Measurements from ENCODE around the gene STARD7.
"Not testable (repeated sequence)": the region's sequence is repeated elsewhere in the genome, so short reads cannot be mapped to it uniquely, and the experiment has no call there.

The STARD7 gene

DNA sequence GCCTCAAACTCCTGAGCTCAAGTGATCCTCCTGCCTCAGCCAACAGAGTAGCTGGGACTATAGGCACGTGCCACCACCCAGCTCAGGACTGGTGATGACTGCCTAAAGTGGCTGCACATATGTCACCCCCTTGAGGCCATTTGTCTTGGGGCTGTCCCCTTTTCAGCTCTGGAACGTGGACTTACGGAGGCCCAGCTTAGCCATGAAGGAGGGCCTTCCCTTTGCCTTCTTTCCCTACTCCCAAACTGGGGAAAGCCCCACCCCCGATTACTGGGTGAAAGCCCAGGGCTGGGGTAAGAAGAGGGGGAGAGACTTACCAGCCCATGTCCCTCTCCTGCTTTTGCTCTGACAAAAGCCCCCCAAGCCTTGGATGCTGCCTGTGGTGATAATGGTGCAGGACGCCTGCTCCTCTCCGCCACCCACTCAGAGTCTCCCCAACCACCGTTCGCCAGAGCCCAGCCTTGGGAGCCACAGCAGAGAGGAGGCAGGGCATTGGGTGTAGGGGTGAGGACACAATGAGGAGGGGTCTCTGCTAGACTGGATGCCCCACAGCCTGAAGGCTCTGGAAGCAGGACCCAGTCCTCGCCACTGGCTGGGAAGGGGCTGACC, 60.9 kb downstream of the STARD7 start:
- no peak for ATAC-seq

DNA sequence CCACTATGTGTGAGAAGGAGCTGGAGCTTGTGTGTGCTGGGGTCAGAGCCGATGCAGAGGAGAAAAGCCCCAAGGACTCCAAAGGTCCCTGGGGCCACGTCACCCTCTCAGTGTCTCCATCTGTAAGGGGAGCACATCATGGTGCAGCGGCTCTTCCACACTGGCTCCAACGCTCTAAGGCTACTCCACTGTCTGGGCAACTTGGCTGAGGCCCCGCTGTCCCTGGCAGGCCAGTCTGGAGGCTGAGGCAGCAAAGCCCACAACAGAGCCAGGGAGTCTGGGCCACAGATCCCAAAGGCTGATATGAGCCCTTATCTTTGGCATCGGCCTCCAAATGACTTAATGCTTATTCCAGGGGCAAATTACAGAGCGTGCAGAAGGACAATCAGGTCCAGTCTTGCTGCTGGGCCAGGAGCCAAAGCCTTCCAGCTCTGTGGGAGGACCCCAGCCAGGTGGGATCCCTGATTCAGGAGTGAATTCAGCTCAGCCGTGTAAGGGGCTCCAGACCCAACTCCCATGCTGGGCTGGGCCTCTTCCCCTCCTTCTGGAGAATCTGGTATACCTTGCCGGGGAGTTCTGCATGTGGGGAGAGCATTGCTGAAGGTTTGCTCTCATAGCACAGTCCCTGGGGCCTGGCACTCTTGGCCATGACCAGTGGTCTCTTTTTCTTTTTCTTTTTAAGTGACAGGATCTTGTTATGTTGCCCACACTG, 61.6 kb downstream of the STARD7 start:
- ATAC-seq, result no peak
- peak; percentile 29 for DNase-seq

More for the DNA sequence above, 60.9 kb downstream of the STARD7 start:
- DNase-seq, result peak; percentile 67

DNA sequence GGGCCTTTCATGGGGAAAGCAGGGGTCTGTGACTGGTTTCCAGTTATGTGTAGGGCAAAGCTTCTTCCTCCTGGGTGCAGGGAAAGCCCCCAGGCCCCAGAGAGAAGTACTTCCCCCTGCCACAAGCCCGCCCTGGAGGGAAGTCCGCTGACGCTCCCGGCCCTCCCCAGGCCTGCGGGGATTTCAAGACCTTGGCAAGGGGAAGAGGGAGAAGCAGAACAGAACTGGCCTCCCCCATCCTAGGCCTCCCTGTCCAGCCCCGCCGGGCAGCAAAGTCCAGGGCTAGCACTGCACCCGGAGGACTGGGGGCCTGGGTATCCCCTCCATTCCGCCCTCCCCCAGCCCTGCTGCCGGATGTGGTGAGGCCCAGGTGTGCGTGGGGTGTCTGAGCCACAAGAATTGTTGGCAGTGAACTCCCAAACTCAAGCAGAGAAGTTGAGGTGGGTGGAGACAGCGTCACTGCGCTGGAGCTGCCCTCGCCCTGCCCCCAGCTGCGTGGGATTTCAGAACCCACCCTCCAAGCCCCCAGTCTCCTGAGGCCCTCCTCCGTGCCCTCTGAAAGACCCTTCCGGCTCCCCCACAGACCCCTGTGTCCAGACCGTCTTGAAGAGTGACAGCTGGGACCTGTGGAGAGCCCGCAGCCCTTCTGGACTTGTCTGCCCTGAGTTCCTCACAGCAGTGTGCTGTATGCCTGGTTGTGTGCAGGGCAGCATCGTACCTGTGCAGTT, 62.3 kb downstream of the STARD7 start:
- peak; percentile 14 for ATAC-seq
- DNase-seq, result peak; percentile 91

DNA sequence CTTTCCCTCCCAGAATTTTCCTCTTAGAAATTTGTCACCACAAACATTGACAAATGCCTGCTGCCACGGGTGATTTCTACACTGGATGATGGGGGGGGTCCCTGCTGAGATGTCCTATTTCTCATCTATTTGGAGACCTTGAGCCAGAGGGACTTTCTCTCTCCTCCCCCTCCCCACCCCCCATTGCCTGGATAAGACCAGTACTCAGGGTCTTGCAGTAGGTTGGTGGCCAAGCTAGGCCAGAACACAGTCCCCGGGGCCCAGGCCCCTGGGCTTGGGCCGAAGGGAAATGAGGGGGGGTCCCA, 62.8 kb downstream of the STARD7 start:
- ATAC-seq, result no peak
- DNase-seq, result no peak

DNA sequence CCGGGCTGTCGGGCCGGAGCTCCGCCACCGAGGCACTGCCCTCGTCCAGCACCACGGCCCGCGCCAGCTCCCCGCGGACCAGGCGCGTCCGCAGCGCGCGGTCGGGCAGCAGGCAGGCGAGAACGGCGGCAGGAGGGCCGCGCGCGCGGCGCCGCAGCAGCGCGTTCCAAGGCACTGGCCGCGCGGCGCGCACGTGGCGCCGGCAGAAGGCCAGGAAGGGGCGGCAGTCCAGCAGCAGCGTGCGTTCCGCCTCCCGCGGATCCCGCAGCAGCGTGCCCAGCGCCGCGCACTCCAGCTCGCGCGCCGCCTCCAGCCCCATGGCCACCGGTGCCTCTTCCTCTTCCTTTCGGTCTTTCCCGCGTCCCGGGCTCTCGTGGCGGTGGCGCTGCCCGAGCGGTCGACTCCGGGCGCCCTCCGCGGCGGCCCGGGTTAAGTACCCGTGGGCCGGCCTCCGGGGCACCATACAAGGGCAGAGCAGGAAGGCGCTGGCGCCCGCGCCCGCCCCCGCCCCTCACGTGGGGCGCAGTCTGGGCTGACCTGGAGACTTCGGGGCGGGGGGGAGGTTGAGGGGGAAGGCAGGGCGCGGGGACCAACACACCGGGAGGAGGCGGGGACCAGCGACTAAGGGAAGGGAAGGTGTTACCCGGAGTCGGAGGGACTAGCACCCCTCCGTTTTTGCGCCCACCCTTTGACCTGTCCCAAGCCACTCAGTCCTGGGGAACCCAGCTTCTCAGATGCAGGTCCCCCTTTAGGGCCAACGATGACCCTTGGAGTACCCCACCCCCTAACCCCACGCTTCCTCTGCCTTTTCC, 63.4 kb downstream of the STARD7 start, which contains the start of gene DUSP2:
TSS of gene DUSP2 (minus strand) at position 405 of the 812 bp plus-strand sequence. CDS start at position 319, 86 bp downstream.
- DNase-seq, result peak; percentile 93
- peak; percentile 60 for ATAC-seq

DNA sequence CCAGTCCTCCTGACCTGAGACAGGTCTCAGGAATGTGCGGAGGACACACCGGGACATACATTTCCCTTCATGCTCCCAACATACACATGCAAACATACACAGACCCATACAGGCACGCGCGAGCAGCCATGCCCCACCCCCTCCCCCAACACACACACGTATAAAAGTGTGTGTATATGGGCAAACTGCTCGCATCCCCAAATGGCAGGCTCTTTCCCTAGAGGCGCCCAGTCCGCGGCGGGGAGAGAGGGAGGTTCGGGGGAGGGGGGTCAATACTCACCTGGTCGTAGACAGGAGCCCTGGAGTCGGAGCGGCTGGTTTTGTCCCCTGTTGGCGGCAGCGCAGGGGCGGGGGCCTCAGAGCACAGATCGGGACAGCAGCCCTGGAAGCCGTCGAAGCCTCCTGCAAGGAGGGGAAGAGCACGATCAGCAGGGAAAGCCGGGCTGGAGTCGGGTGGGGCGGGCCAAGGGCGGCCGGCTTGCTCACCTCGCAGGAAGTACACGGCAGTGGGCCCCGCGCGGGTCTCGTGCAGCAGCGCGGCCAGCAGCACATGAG, 64.1 kb downstream of the STARD7 start:
- peak; percentile 57 for DNase-seq
- no peak for ATAC-seq

DNA sequence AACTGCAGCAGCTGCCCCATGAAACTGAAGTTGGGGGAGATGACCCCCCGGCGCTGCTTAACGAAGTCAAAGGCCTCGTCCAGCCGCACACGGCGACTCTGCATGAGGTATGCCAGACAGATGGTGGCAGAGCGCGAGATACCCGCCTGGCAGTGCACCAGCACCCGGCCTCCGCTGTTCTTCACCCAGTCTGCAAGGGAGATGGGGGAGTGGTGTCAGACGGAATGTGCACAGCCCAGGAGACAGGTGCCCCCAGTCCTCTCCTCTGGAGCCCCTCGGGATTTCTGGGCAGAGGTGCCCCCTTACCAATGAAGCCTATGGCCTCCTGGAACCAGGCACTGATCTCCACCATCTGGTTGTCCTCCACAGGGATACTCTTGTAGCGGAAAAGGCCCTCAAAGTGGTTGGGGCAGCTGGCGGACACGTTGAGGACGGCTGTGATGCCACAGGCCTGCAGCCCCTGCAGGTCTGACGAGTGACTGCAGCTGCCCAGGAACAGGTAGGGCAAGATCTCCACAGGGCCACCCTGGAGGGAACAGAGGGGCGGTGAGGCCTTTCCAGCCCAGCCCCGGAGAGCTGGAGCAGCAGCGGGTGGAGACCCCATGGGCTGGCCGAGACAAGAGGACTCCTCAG, 64.7 kb downstream of the STARD7 start:
- DNase-seq (peak; percentile 48), ATAC-seq (no peak)

DNA sequence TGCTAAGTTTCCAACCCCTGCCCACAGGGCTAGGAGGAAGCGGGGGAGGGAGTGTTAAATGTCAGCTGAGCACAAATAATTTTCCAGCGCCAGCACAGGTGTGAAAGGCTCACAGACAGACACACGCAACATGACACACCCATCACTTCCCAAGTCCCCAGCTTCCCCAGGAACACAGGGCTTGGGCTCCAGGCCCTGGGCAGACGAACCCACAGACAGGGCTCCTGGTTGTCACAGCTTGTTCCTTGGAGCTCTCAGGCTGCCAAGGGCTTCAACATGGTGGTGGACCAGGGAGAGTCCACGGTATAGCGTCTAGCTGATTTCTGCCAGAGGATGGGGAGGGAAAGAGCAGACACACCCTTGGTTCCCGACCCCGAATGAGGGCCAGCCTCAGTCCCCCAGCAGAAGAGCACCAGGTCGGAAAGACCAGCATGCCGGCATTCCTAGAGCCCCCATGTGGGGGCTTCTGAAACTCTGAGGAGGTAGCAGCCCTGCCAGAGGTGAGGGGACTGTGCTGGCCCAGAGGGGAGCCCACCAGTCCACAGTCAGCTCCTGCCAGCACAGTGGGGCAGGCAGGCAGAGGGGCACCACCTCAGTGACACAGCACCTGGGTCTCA, 65.3 kb downstream of the STARD7 start:
- ATAC-seq (no peak), DNase-seq (peak; percentile 45)

DNA sequence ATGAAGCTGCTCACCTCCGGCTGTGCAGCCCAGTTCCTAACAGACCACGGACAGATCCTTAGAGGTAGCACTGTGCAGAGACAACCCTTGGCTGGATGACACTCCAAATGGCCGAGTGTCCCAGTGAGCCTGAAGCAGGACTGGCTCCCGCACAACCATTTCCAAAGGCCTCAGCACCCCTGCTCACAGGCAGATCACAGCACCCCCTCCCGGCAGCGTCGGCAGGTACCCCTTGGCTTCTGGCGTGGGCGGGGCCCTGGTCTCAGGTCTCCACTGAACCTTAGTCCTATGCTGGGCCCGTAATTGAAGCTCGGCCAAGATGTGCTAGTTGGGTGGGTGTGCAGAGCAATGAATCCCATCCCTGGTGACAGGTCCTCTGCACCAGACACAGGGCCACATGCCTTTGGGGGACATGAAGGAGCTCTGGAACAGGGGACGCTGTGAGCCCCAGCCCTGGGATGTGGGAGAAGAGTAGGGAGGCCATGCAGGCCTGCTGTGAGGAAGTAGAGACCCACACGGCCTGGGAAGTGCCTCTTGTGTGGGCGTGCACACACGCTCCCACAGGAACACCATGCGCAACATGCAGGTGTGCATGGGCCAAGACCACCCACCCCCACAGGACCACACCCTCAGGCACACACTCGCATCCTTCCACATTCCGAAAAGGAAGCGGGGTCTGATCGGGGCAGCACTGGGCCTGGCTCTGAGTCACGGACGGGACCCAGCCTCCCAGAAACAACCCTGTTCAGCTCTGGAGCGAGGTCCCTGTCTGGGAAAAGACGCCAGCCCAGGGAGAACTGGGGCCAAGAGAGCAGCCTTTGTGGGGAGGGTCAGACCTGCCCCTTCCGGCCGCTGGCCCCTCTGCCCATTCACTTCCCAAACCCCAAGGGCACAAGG, 66.2 kb downstream of the STARD7 start:
- peak; percentile 16 for ATAC-seq
- peak; percentile 89 for DNase-seq

DNA sequence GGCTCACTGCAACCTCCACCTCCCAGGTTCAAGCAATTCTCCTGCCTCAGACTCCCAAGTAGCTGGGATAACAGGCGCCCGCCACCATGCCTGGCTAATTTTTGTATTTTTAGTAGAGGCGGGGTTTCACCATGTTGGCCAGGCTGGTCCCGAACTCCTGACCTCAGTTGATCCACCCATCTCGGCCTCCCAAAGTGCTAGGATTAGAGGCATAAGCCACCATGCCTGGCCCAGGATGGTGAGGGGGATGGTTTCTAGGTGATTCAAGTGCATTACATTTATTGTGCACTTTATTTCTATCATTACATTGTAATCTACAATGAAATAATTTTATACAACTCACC, 67.0 kb downstream of the STARD7 start:
- DNase-seq, ATAC-seq: not testable (repeated sequence)

DNA sequence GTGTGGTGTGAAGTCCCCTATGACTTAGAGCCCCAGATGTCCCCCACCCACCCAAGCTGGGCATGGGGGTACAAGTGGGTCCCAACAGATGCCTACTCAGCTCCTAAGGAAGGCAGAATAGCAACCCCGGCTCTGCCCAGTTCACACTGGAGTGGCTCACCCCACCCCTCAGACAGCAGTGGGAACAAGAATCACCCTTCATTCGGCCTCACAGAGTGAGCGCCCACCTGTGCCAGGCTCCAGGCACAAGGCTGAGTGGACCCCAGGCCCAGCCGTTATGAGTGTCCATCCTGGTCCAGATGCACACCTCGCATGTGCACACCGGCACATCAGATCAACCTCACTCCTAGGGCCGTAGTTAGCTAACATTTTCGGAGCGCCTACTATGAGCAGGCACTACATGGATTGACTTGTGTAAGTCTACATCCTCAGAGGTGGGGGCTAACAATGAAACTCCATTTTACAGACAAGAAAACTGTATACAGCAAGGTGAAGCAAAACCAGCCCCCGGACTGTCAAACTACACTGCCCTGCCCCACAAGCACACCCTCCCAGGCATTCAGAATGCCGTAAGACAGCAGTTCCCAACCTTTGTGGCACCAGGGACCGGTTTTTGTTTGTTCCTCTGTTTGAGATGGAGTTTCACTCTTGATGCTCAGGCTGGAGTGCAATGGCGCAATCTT, 67.5 kb downstream of the STARD7 start:
- ATAC-seq (no peak), DNase-seq (no peak)

DNA sequence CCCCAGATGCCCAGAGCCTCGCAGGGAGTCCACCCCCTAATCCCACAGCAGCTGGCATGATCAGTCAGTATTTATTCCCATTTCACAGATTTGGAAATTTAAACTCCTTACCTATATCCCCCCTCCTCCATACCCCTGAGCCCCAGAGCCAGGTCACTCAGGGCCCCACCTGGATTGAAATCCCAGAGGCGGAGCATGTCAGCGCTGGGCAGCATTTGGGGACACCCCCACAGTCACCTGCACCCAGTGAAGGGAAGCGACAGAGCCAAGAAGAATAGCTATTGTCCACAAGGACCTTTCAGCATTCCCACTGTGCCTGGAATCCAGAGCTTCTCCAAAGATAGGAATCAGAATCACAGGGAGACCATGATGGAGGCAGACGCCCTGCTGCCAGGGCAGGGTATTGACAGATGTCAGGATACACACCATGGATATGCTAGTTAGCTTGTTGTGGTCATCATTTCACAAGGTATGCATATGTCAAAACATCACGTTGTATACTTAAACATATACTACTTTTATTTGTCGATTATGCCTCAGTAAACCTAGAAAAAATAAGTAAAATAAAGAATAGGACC, 69.4 kb downstream of the STARD7 start:
- ATAC-seq, result no peak

DNA sequence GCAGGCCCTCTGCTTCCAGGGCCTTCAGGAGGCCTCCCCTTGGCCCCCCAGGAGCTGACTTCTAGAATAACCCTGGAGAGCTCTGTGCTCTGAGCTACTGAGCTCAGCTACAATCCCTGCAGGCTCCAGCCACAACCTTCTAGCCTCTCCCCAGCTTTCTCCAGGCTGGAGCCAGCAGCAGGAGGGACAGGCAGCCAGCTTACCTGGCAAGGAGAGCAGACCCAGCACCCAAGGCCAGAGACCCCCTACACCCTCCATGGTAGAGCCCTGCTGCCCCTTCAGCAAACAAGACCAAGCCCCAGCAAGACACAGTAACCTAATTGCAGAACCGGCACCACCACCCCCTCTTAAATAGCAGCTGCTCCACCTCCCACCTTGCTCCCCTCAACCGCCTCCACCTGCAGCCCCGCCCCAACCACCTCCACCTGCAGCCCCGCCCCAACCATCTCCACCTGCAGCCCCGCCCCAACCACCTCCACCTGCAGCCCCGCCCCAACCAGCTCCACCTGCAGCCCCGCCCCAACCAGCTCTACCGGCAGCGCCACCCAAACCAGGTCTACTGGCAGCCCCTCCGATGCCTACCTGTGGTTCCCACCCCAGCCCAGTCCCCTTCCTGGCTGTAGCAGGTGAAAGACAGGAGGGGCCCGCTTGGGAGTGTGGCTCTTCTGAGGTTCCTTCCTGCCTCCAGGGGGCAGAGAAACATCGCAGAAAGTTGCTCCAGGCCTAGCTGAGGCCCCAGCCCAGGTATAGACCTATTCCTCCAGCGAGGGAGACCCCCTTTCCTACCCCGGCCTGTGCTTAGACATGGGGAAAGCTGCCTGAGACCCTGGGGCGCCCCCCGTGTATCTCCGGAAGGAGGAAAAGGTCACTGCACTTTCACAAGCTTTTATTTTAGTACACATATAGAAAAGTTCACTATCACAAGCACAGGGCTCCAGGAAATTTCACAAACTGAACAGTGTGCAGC, 70.2 kb downstream of the STARD7 start, which contains the start of gene ASTL:
TSS of gene ASTL (minus strand) at position 324 of the 967 bp plus-strand sequence. CDS start at position 258, 66 bp downstream.
- peak; percentile 75 for DNase-seq
- ATAC-seq, result peak; percentile 58

More for the DNA sequence above, 69.4 kb downstream of the STARD7 start:
- DNase-seq, result no peak

DNA sequence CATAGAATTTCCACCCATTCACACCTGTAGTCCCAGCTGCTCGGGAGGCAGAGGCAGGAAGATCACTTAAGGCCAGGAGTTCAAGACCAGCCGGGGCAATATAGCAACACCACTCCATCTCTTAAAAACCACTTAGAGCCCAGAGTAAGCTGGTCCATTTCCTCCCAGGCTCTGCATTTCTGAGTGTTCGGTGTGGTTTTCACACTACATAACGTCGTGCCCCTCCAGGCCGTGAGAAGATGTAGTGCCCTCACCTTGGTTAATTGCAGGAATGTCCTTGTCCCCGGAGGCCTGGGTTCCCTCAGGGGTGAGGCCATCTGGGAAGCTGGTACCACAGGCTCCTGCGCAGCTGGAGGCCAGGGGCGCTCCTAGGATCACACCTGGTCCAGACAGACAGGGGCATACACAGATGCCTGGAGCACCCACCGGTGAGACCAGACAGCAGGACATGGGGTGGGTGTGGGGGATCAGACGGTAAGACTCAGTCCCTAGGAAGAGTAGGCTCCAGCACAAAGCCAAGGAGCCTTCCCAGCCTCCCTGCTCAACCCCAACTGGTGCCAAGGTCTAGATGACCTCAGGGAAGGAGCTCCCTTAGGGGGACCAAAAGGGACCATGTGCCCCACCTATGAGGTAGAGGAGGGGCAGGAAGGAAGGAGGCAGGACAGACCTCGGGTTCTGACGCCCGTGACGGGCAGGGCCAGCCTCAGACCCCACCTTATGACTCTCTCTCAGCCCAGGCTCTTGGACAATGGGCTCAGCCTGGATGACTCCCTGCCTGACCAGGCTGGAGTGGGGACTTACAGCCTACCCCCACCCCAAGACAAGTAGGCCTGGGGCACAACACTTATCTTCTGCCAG, 71.1 kb downstream of the STARD7 start:
- no peak for DNase-seq
- ATAC-seq, result no peak

DNA sequence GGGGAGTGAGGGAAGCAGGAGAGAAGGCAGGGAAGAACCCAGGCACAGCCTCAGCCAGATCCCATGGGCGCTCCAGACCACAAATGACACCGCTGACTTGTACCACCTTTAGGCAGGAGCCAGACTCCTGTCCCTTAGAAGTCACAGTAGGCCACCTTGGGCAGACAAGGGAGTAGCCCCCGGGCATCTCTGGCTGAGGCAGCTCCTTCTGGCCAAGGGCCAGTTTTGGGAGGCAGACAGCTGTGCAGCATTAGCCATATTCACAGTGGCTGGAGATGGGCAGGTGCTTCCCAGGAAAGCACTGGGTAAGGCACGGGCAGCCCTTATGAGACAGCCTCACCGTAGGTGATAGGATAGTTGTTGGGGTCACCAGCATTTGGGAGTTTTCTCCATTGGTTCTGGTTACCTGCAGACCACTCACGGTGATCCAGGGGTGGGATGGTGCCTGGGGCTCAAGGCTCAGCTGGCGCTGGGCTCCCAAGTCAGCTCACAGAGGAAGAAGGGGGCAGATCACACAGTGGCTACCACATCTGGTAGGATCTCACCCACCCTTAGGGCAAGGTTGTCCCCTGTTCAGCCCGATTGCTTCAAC, 72.4 kb downstream of the STARD7 start:
- ATAC-seq (no peak), DNase-seq (no peak)

DNA sequence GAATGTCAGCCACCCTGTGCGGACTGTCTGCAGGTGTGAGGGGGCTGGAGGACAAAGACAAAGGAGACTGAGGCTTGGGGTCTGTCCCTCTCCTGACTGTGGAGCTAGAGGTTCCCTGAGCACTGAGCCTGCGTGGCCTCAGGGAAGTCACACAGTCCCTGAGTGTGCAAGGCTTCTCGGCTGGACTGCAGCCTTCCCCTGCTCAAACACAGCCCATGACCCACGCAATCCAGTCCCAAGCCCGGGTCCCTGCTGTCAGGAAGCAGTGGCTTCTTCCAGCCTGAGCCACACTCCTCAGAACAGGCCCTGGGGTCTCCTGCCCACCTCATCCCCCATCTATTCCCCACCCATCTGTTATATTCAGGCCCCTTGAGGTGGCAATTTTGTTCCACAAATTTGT, 73.0 kb downstream of the STARD7 start:
- DNase-seq (no peak), ATAC-seq (no peak)
